Mucosa of descending colon (tissue), 3 donors: ENCODE data around the gene METTL16. TPM values are rescaled to one million over a fixed set of nuclear protein-coding genes. Genes with fewer than 3 reads are reported as not detected.
"Not testable (repeated sequence)": the region's sequence is repeated elsewhere in the genome, so short reads cannot be mapped to it uniquely, and the experiment has no call there.

Experiments used
- ATAC-seq: fragments of 200-7000 bp; cut with Tn5 transposase; one replicate; pipeline ENCODE4 v1.9.1; 2020; ENCODE audit warnings: mild to moderate bottlenecking, moderate library complexity
- DNase-seq, 3 donors: peaks; one replicate each; pipeline ENCODE4 v3.0.0-alpha.2; 2020
- H3K36me3 ChIP-seq: fragments of 200-600 bp; one replicate; pipeline ENCODE4 v1.8.0; 2021; ENCODE audit warnings: low read depth, mild to moderate bottlenecking
- H3K4me1 ChIP-seq: fragments of 200-600 bp; one replicate; pipeline ENCODE4 v1.8.0; 2021; ENCODE audit warnings: low read depth, mild to moderate bottlenecking
- H3K4me3 ChIP-seq: fragments of 200-600 bp; one replicate; pipeline ENCODE4 v1.8.0; 2021; ENCODE audit warnings: mild to moderate bottlenecking
- H3K9me3 ChIP-seq: fragments of 200-600 bp; one replicate; pipeline ENCODE4 v1.8.0; 2021; ENCODE audit warnings: mild to moderate bottlenecking
- CTCF ChIP-seq: fragments of 200-600 bp; IDR thresholded peaks from one replicate; pipeline ENCODE4 v1.8.0; 2022; ENCODE audit warnings: antibody characterized with exemption, mild to moderate bottlenecking
- intact Hi-C, 2 donors: fragments of 100-400 bp; cut with DNase I in 1 of 2; cut with micrococcal nuclease in 1 of 2; formaldehyde crosslinking; loops; one replicate each; pipeline versions ENCODE4 v1.11.0 to v1.11.1; 2022; cut with DNase I, micrococcal nuclease
- total RNA-seq, 3 donors: library from RNA; stranded (reverse); fragmentation: NEBNext Ultra II Directional in 2 of 3; extraction: Animal tissue kit (Norgen Biotek cat#: 25700) in 2 of 3; gene quantifications; one replicate each; pipeline versions ENCODE4 v1.2.1 to v1.2.4, GENCODE V29; 2021 to 2023
- donor health status: DM: no; HTN: no; CAD: no; lungs with moderate emphysema.
- donor health status: DM: no; HTN: no; CAD: no.
- donor health status: DM: no; HTN: yes; CAD: no.

Gene METTL16
- total RNA-seq, 3 donors from 2014 or later, result 16.2 to 30.7 (median 19.9) TPM

GRCh38 chr17:2452216-2452750 lies 59.4 kb downstream of the METTL16 start:
- no peaks in the 10 kb centered on the region for H3K9me3 ChIP-seq
- H3K4me3 ChIP-seq, result no peak overlapping the region
- intact Hi-C loops, result no loop called here
- DNase-seq, result no peak
- ATAC-seq, result no peak
- H3K4me1 ChIP-seq, result no peaks in the 10 kb centered on the region
- TF ChIP-seq CTCF, result no peak
- no peaks in the 10 kb centered on the region for H3K36me3 ChIP-seq

GRCh38 chr17:2450016-2450650 lies 61.6 kb downstream of the METTL16 start:
- no peak for ATAC-seq
- Histone ChIP-seq H3K4me3 (no peak overlapping the region), H3K36me3 (no peaks in the 10 kb centered on the region), H3K9me3 (peaks cover 4% of the 10 kb centered on the region), H3K4me1 (no peaks in the 10 kb centered on the region)
- TF ChIP-seq CTCF, result no peak
- intact Hi-C loops, result no loop called here
- no peak for DNase-seq

GRCh38 chr17:2449486-2449885 lies 62.2 kb downstream of the METTL16 start:
- no peak for ATAC-seq
- Histone ChIP-seq H3K9me3 (peaks cover 4% of the 10 kb centered on the region), H3K4me3 (no peak overlapping the region), H3K36me3 (no peaks in the 10 kb centered on the region), H3K4me1 (no peaks in the 10 kb centered on the region)
- DNase-seq, result no peak
- TF ChIP-seq CTCF, result no peak
- intact Hi-C loops, result no loop called here

GRCh38 chr17:2447479-2447878 lies 64.2 kb downstream of the METTL16 start:
- H3K4me1 ChIP-seq, DNase-seq, H3K36me3 ChIP-seq, intact Hi-C loops, ATAC-seq, H3K9me3 ChIP-seq, H3K4me3 ChIP-seq: not testable (repeated sequence)

- DNase-seq (no peak), ATAC-seq (no peak)
- H3K9me3 ChIP-seq, result peaks cover 4% of the 10 kb centered on the region
- no peak overlapping the region for H3K4me3 ChIP-seq
- TF ChIP-seq CTCF, result no peak
- intact Hi-C loops, result no loop called here
- H3K4me1 ChIP-seq, result peaks cover 7% of the 10 kb centered on the region
- H3K36me3 ChIP-seq, result no peaks in the 10 kb centered on the region
Measured at GRCh38 chr17:2445638-2446037, 66.0 kb downstream of the METTL16 start.

DNA sequence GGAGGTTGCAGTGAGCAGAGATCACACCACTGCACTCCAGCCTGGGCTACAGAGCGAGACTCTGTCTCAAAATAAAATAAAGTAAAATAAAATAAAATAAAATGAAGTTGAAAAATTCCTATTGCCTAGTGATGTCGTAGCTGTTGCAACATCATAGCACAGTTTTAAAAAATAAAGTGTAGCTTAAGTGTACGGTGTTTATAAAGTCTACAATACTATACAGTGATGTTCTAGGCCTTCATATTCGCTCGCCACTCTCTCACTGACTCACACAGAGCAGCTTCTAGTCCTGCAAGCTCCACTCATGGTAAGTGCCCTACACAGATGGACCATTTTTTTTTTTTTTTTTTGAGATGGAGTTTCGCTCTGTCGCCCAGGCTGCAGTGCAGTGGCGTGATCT lies 67.3 kb downstream of the METTL16 start:
- ATAC-seq (no peak), DNase-seq (no peak)
- no peak for TF ChIP-seq CTCF
- peaks cover 4% of the 10 kb centered on the region for H3K9me3 ChIP-seq
- H3K36me3 ChIP-seq, result no peaks in the 10 kb centered on the region
- intact Hi-C loops, result no loop called here
- H3K4me3 ChIP-seq, result no peak overlapping the region
- peaks cover 7% of the 10 kb centered on the region for H3K4me1 ChIP-seq
